ENCODE results near the gene GLIS1. TPM values are rescaled to one million over a fixed set of nuclear protein-coding genes. Genes with fewer than 3 reads are reported as not detected.

GLIS1 gene
- total and polyA plus RNA-seq, 2 experiments from 2014 or later: 0.77 to 0.95 TPM

- Histone ChIP-seq H3K4me1 (ENCODE audit: low read depth) (peaks cover 11% of the 10 kb centered on the region), H3K27ac (no peak overlapping the region), H3K4me3 (no peak overlapping the region), H3K36me3 (no peaks in the 10 kb centered on the region), H3K9me3 (ENCODE audit: low read depth) (no peaks in the 10 kb centered on the region), H3K27me3 (peaks cover 26% of the 10 kb centered on the region)
- TF ChIP-seq CTCF (IDR thresholded peaks at IDR 0.05; ENCODE audit: low read depth, low read length): no peak
- DNase-seq (ENCODE audit: low read depth in 1 of 2, low spot score in 1 of 2): no peak
Observed at GRCh38 chr1:53549781-53550180, 189.2 kb downstream of the GLIS1 start.

GRCh38 chr1:53549287-53549686 lies 189.7 kb downstream of the GLIS1 start:
- Histone ChIP-seq H3K27me3 (peaks cover 26% of the 10 kb centered on the region), H3K27ac (no peak overlapping the region), H3K36me3 (no peaks in the 10 kb centered on the region), H3K4me3 (no peak overlapping the region), H3K4me1 (ENCODE audit: low read depth) (peaks cover 11% of the 10 kb centered on the region), H3K9me3 (ENCODE audit: low read depth) (no peaks in the 10 kb centered on the region)
- no peak for TF ChIP-seq CTCF (IDR thresholded peaks at IDR 0.05; ENCODE audit: low read depth, low read length)
- DNase-seq (ENCODE audit: low read depth in 1 of 2, low spot score in 1 of 2): peak; percentile 46 to 85

- Histone ChIP-seq H3K9me3 (ENCODE audit: low read depth) (no peaks in the 10 kb centered on the region), H3K36me3 (no peaks in the 10 kb centered on the region), H3K4me3 (no peak overlapping the region), H3K4me1 (ENCODE audit: low read depth) (peaks cover 11% of the 10 kb centered on the region), H3K27me3 (peaks cover 16% of the 10 kb centered on the region), H3K27ac (no peak overlapping the region)
- DNase-seq (ENCODE audit: low read depth in 1 of 2, low spot score in 1 of 2): no peak
- no peak for TF ChIP-seq CTCF (IDR thresholded peaks at IDR 0.05; ENCODE audit: low read depth, low read length)
Observed at GRCh38 chr1:53548031-53548491, 190.9 kb downstream of the GLIS1 start.

- no peak for DNase-seq (ENCODE audit: low read depth in 1 of 2, low spot score in 1 of 2)
- H3K4me3 ChIP-seq: no peak overlapping the region
- no peaks in the 10 kb centered on the region for H3K9me3 ChIP-seq (ENCODE audit: low read depth)
- H3K27ac ChIP-seq: no peak overlapping the region
- H3K36me3 ChIP-seq: no peaks in the 10 kb centered on the region
- TF ChIP-seq CTCF (IDR thresholded peaks at IDR 0.05; ENCODE audit: low read depth, low read length): no peak
- peaks cover 8% of the 10 kb centered on the region for H3K27me3 ChIP-seq
- H3K4me1 ChIP-seq (ENCODE audit: low read depth): peaks cover 11% of the 10 kb centered on the region
Observed at GRCh38 chr1:53547231-53547790, 191.7 kb downstream of the GLIS1 start.

GRCh38 chr1:53546409-53547155 lies 192.4 kb downstream of the GLIS1 start:
- Histone ChIP-seq H3K27me3 (peaks cover 1% of the 10 kb centered on the region), H3K36me3 (no peaks in the 10 kb centered on the region), H3K27ac (no peak overlapping the region), H3K9me3 (ENCODE audit: low read depth) (no peaks in the 10 kb centered on the region), H3K4me1 (ENCODE audit: low read depth) (peaks cover 11% of the 10 kb centered on the region), H3K4me3 (no peak overlapping the region)
- TF ChIP-seq CTCF (IDR thresholded peaks at IDR 0.05; ENCODE audit: low read depth, low read length): no peak
- no peak for DNase-seq (ENCODE audit: low read depth in 1 of 2, low spot score in 1 of 2)

Data from cardiac muscle cell (in vitro differentiated cells and primary cell).